Activated CD4-positive, alpha-beta T cell treated with anti-CD3 and anti-CD28 coated beads for 48 hours (primary cell): ENCODE results near the gene SMOC2.

ENCODE experiments used
- DNase-seq: peaks from one replicate; pipeline ENCODE4 v3.0.0-alpha.2; 2020

The SMOC2 gene

GRCh38 chr6:168634541-168635328, 193.8 kb downstream of the SMOC2 start:
- no peak for DNase-seq

GRCh38 chr6:168636147-168637004, 195.4 kb downstream of the SMOC2 start:
- no peak for DNase-seq

- no peak for DNase-seq
These were observed 196.8 kb downstream of the SMOC2 start for GRCh38 chr6:168637834-168638233.

GRCh38 chr6:168638468-168639271, 197.7 kb downstream of the SMOC2 start:
- no peak for DNase-seq

GRCh38 chr6:168640181-168640580, 199.2 kb downstream of the SMOC2 start:
- no peak for DNase-seq

- no peak for DNase-seq
These were observed 199.8 kb downstream of the SMOC2 start for GRCh38 chr6:168640768-168641167.

GRCh38 chr6:168641446-168641845, 200.5 kb downstream of the SMOC2 start:
- DNase-seq = no peak

GRCh38 chr6:168643401-168643800, 202.4 kb downstream of the SMOC2 start:
- no peak for DNase-seq

GRCh38 chr6:168645326-168645725, 204.3 kb downstream of the SMOC2 start:
- no peak for DNase-seq

- DNase-seq = no peak
These were observed 206.3 kb downstream of the SMOC2 start for GRCh38 chr6:168647271-168647670.

- no peak for DNase-seq
These were observed 207.5 kb downstream of the SMOC2 start for GRCh38 chr6:168648240-168649125.

- no peak for DNase-seq
These were observed 208.2 kb downstream of the SMOC2 start for GRCh38 chr6:168649209-168649608.

- no peak for DNase-seq
These were observed 209.7 kb downstream of the SMOC2 start for GRCh38 chr6:168650671-168651111.

- DNase-seq = no peak
These were observed 214.6 kb downstream of the SMOC2 start for GRCh38 chr6:168655462-168656152.

- no peak for DNase-seq
These were observed 217.1 kb downstream of the SMOC2 start for GRCh38 chr6:168658059-168658458.

- DNase-seq = no peak
These were observed 219.5 kb downstream of the SMOC2 start for GRCh38 chr6:168660400-168660945.

GRCh38 chr6:168662301-168662936, 221.4 kb downstream of the SMOC2 start:
- DNase-seq = no peak

GRCh38 chr6:168663041-168663440, 222.1 kb downstream of the SMOC2 start:
- no peak for DNase-seq

GRCh38 chr6:168664956-168665355, 224.0 kb downstream of the SMOC2 start:
- DNase-seq = no peak

- no peak for DNase-seq
These were observed 225.2 kb downstream of the SMOC2 start for GRCh38 chr6:168666170-168666569.
